HepG2 (cell line): ENCODE results near the gene OTOP2. TPM values are rescaled to one million over a fixed set of nuclear protein-coding genes. Genes with fewer than 3 reads are reported as not detected.

Experiments used
- CREBL2 ChIP-seq: sonication (generic); formaldehyde crosslinking; IDR thresholded peaks from 2 replicates; pipeline ENCODE4 v1.8.1; 2023; ENCODE audit warnings: missing genetic modification reagents, mild to moderate bottlenecking, borderline replicate concordance
- EEA1 ChIP-seq: sonication (generic); formaldehyde crosslinking; IDR thresholded peaks from 2 replicates; pipeline ENCODE4 v1.5.1; 2020; ENCODE audit warnings: mild to moderate bottlenecking, missing genetic modification reagents, borderline replicate concordance
- EZH2 ChIP-seq: conservative IDR thresholded peaks from 2 replicates; pipeline ENCODE4 v1.6.1; 2012; ENCODE audit warnings: mild to moderate bottlenecking, low read depth, low read length, moderate library complexity
- FOXP1 ChIP-seq, 2 experiments: fragments of 450-650 bp in 1 of 2; IDR thresholded peaks; 2 replicates each; pipeline ENCODE4 v1.6.1; 2017 to 2018; ENCODE audit warnings: antibody characterized with exemption in 1 of 2
- HMGA1 ChIP-seq: sonication (generic); formaldehyde crosslinking; conservative IDR thresholded peaks from 2 replicates; pipeline ENCODE4 v1.4.0; 2020; ENCODE audit warnings: missing genetic modification reagents
- HOXA3 ChIP-seq: sonication (generic); formaldehyde crosslinking; IDR thresholded peaks from 2 replicates; pipeline ENCODE4 v1.5.0; 2020; ENCODE audit warnings: missing genetic modification reagents
- NFE2L2 ChIP-seq: fragments of 150-350 bp; IDR thresholded peaks from 2 replicates; pipeline ENCODE4 v1.6.1; 2014; ENCODE audit warnings: low read length
- NR2C2 ChIP-seq: sonication (generic); formaldehyde crosslinking; IDR thresholded peaks from 2 replicates; pipeline ENCODE4 v1.4.0; 2020; ENCODE audit warnings: missing genetic modification reagents, mild to moderate bottlenecking, moderate library complexity, borderline replicate concordance
- ONECUT2 ChIP-seq: sonication (generic); formaldehyde crosslinking; IDR thresholded peaks from 2 replicates; pipeline ENCODE4 v1.4.0; 2020; ENCODE audit warnings: missing genetic modification reagents
- PLRG1 ChIP-seq: fragments of 450-650 bp; conservative IDR thresholded peaks from 2 replicates; pipeline ENCODE4 v1.6.1; 2016
- POLR2AphosphoS2 ChIP-seq: IDR thresholded peaks from 2 replicates; pipeline ENCODE4 v1.6.1; 2011; ENCODE audit warnings: low read depth, low read length, improper control_type of control experiment
- RAD21 ChIP-seq: fragments of 450-650 bp; formaldehyde crosslinking; IDR thresholded peaks from 2 replicates; pipeline ENCODE4 v1.5.0; 2020; ENCODE audit warnings: mild to moderate bottlenecking
- SIN3A ChIP-seq: IDR thresholded peaks from 2 replicates; pipeline ENCODE4 v1.6.1; 2011; ENCODE audit warnings: low read depth, mild to moderate bottlenecking, control low read depth, low read length, borderline replicate concordance
- SKIL ChIP-seq: sonication (generic); formaldehyde crosslinking; IDR thresholded peaks from 2 replicates; pipeline ENCODE4 v1.8.0; 2022; ENCODE audit warnings: missing genetic modification reagents, mild to moderate bottlenecking, moderate library complexity, borderline replicate concordance
- THRA ChIP-seq: sonication (generic); formaldehyde crosslinking; IDR thresholded peaks from 2 replicates; pipeline ENCODE4 v1.4.0; 2020; ENCODE audit warnings: missing genetic modification reagents, borderline replicate concordance
- USF2 ChIP-seq, 2 experiments: sonication (generic) in 1 of 2; formaldehyde crosslinking in 1 of 2; IDR thresholded peaks; 2 replicates each; pipeline versions ENCODE4 v1.5.1 to v1.6.1; 2011 to 2020; ENCODE audit warnings: borderline replicate concordance in 1 of 2, low read depth in 1 of 2, low read length in 1 of 2, mild to moderate bottlenecking in 1 of 2, missing genetic modification reagents in 1 of 2, moderate library complexity in 1 of 2
- ZFP36L1 ChIP-seq: sonication (generic); formaldehyde crosslinking; IDR thresholded peaks from 2 replicates; pipeline ENCODE4 v1.8.0; 2022; ENCODE audit warnings: mild to moderate bottlenecking, missing genetic modification reagents, moderate library complexity
- ZMAT3 ChIP-seq: sonication (generic); formaldehyde crosslinking; conservative IDR thresholded peaks from 2 replicates; pipeline ENCODE4 v1.7.0; 2021; ENCODE audit warnings: missing genetic modification reagents
- ZNF124 ChIP-seq: sonication (generic); formaldehyde crosslinking; IDR thresholded peaks from 2 replicates; pipeline ENCODE4 v1.4.0; 2020; ENCODE audit warnings: missing genetic modification reagents
- ZNF160 ChIP-seq: sonication (generic); formaldehyde crosslinking; IDR thresholded peaks from 2 replicates; pipeline ENCODE4 v1.8.0; 2022; ENCODE audit warnings: mild to moderate bottlenecking, inconsistent platforms, missing genetic modification reagents
- ZNF205 ChIP-seq: IDR thresholded peaks from 2 replicates; pipeline ENCODE4 v1.6.1; 2018; ENCODE audit warnings: missing biosample characterization, missing genetic modification reagents
- ZNF562 ChIP-seq: sonication (generic); formaldehyde crosslinking; IDR thresholded peaks from 2 replicates; pipeline ENCODE4 v1.8.0; 2022; ENCODE audit warnings: missing genetic modification reagents, borderline replicate concordance
- ZNF564 ChIP-seq: sonication (generic); formaldehyde crosslinking; IDR thresholded peaks from 2 replicates; pipeline ENCODE4 v1.8.1; 2023; ENCODE audit warnings: mild to moderate bottlenecking, missing genetic modification reagents
- ZNF576 ChIP-seq: sonication (generic); formaldehyde crosslinking; IDR thresholded peaks from 2 replicates; pipeline ENCODE4 v1.4.0; 2020; ENCODE audit warnings: mild to moderate bottlenecking, missing genetic modification reagents
- ZNF768 ChIP-seq: sonication (generic); formaldehyde crosslinking; IDR thresholded peaks from 2 replicates; pipeline ENCODE4 v1.4.0; 2020; ENCODE audit warnings: missing genetic modification reagents
- polyA plus RNA-seq, 8 experiments: library from polyadenylated mRNA; depleted of rRNA in 3 of 8; stranded (reverse) in 7 of 8; unstranded in 1 of 8; fragments of >200 nt; fragmentation: Illumina TruSeq in 4 of 8; extraction: Trizol in 4 of 8; gene quantifications; 2 replicates each; pipeline versions ENCODE4 v1.2.1 to v1.2.3, GENCODE V29; 2011 to 2016; ENCODE audit warnings: low read depth in 4 of 8, missing spikeins in 1 of 8, mixed read lengths in 1 of 8; ENCODE audit not compliant: insufficient read depth in 1 of 8
- total RNA-seq, 5 experiments: library from RNA; depleted of rRNA; stranded (reverse); fragments of >200 nt; fragmentation: Illumina TruSeq; extraction: Trizol; gene quantifications; 2 replicates each; pipeline ENCODE4 v1.2.3, GENCODE V29; 2016; ENCODE audit warnings: low read depth in 1 of 5

The OTOP2 gene
- total and polyA plus RNA-seq, 2 of the 13 experiments (the other 11 are each of a cell fraction or from before 2014, with no cell fraction given) = not detected

- no peak for TF ChIP-seq FOXP1 (IDR thresholded peaks at IDR 0.05)
- no peak for TF ChIP-seq FOXP1 (CRISPR knock-in tag; IDR thresholded peaks at IDR 0.05)
- TF ChIP-seq SKIL (CRISPR knock-in tag) = 0 out of 2 replicates have a peak, but pooled peaks have one; percentile 24
- TF ChIP-seq EEA1 (CRISPR knock-in tag) = no peak
- TF ChIP-seq HOXA3 (CRISPR knock-in tag) = 0 out of 2 replicates have a peak, but pooled peaks have one; percentile 11
- peak; percentile 82 for TF ChIP-seq RAD21 (CRISPR knock-in tag)
- TF ChIP-seq THRA (CRISPR knock-in tag) = no peak
- no peak for TF ChIP-seq ZNF562
- no peak for TF ChIP-seq ONECUT2 (CRISPR knock-in tag)
- no peak for TF ChIP-seq ZMAT3 (CRISPR knock-in tag)
- TF ChIP-seq ZNF124 (CRISPR knock-in tag) = no peak
- no peak for TF ChIP-seq ZNF768
- no peak for TF ChIP-seq SIN3A
- no peak for TF ChIP-seq POLR2AphosphoS2
- TF ChIP-seq ZNF160 (CRISPR knock-in tag) = no peak
- TF ChIP-seq ZNF576 (CRISPR knock-in tag) = no peak
- no peak for TF ChIP-seq EZH2
- TF ChIP-seq NR2C2 (CRISPR knock-in tag) = no peak
- TF ChIP-seq ZFP36L1 (CRISPR knock-in tag) = no peak
- no peak for TF ChIP-seq ZNF564 (CRISPR knock-in tag)
- TF ChIP-seq CREBL2 (CRISPR knock-in tag) = no peak
- no peak for TF ChIP-seq NFE2L2
- no peak for TF ChIP-seq ZNF205 (CRISPR knock-in tag)
- TF ChIP-seq HMGA1 (CRISPR knock-in tag) = no peak
- TF ChIP-seq USF2 (IDR thresholded peaks at IDR 0.05; ENCODE audit: low read depth, low read length) = no peak
- no peak for TF ChIP-seq USF2 (CRISPR knock-in tag; IDR thresholded peaks at IDR 0.05; ENCODE audit: borderline replicate concordance)
- no peak for TF ChIP-seq PLRG1
These were observed 4.4 kb upstream of the OTOP2 start (continued) for GRCh38 chr17:74919440-74920305.
